Panc1 (cell line): ENCODE data around the gene ZCCHC14. TPM values are rescaled to one million over a fixed set of nuclear protein-coding genes. Genes with fewer than 3 reads are reported as not detected.

Source experiments
- ATAC-seq: fragments of 200-7000 bp; cut with Tn5 transposase; 2 replicates; pipeline ENCODE4 v1.9.1; 2020; ENCODE audit warnings: mild to moderate bottlenecking, moderate library complexity
- BruUV-seq: library from RNA; stranded (reverse); fragments of 400-500 nt; replicated peaks from 2 replicates; lab custom pipeline; 2021; lab: Mats Ljungman, UMichigan
- CTCF ChIA-PET: fragments of 300-600 bp; sonication (Branson Sonifier 250); formaldehyde crosslinking; loops from one replicate; lab custom pipeline; 2022; ENCODE audit warnings: antibody characterized with exemption; lab: Charles Lee
- POLR2A ChIA-PET: fragments of 300-600 bp; sonication (Branson Sonifier 250); formaldehyde crosslinking; loops from one replicate; lab custom pipeline; 2022; ENCODE audit warnings: antibody characterized with exemption; lab: Charles Lee
- DNase-seq: peaks from one replicate; pipeline ENCODE4 v3.0.0-alpha.2; 2010; ENCODE audit warnings: low read depth, low spot score
- H3K27ac ChIP-seq: 2 replicates; pipeline ENCODE4 v1.5.1; 2011; ENCODE audit warnings: mild to moderate bottlenecking, low read length, inconsistent platforms
- H3K27me3 ChIP-seq: fragments of 200-500 bp; sonication (Bioruptor generic); 2 replicates; pipeline ENCODE4 v1.6.0; 2014; ENCODE audit warnings: low read length, inconsistent platforms; ENCODE audit not compliant: control insufficient read depth, insufficient read depth
- H3K36me3 ChIP-seq: fragments of 200-500 bp; sonication (Bioruptor generic); 2 replicates; pipeline ENCODE4 v1.5.1; 2014; ENCODE audit warnings: inconsistent platforms, mild to moderate bottlenecking, low read length, moderate library complexity; ENCODE audit not compliant: control insufficient read depth, insufficient read depth
- H3K4me1 ChIP-seq: 2 replicates; pipeline ENCODE4 v1.5.1; 2011; ENCODE audit warnings: inconsistent platforms, mild to moderate bottlenecking, low read length, moderate library complexity; ENCODE audit not compliant: control insufficient read depth, insufficient read depth
- H3K4me3 ChIP-seq, 2 experiments: 2 replicates each; pipeline ENCODE4 v1.5.1; 2011 to 2012; ENCODE audit warnings: low read depth in 2 of 2, low read length in 2 of 2, mild to moderate bottlenecking in 2 of 2, inconsistent platforms in 1 of 2, moderate library complexity in 1 of 2
- H3K9me3 ChIP-seq: fragments of 200-500 bp; sonication (Bioruptor generic); 2 replicates; pipeline ENCODE4 v1.5.1; 2014; ENCODE audit warnings: low read depth, mild to moderate bottlenecking, inconsistent platforms, low read length, moderate library complexity; ENCODE audit not compliant: control insufficient read depth, insufficient read depth
- POLR2AphosphoS5 ChIP-seq: IDR thresholded peaks from 2 replicates; pipeline ENCODE4 v1.6.1; 2012; ENCODE audit warnings: mild to moderate bottlenecking, low read depth, low read length, moderate library complexity
- SIN3A ChIP-seq: IDR thresholded peaks from 2 replicates; pipeline ENCODE4 v1.6.1; 2012; ENCODE audit warnings: low read depth, mild to moderate bottlenecking, low read length, moderate library complexity, borderline replicate concordance; ENCODE audit not compliant: insufficient read depth
- TCF7L2 ChIP-seq: IDR thresholded peaks from 2 replicates; pipeline ENCODE4 v1.6.1; 2011; ENCODE audit warnings: mild to moderate bottlenecking, low read depth, low read length, inconsistent platforms
- in situ Hi-C: cut with HindIII; loops from 2 replicates; pipeline ENCODE4 v1.10.0; 2016; ENCODE audit warnings: low sequenced_read_pairs, low pct_unique_long_range_greater_than_20kb
- intact Hi-C: fragments of 100-400 bp; cut with micrococcal nuclease; formaldehyde crosslinking; loops from one replicate; pipeline ENCODE4 v1.10.0; 2022; ENCODE audit not compliant: unreplicated experiment
- total RNA-seq: library from RNA; stranded (reverse); gene quantifications from one replicate; pipeline ENCODE4 v1.2.1, GENCODE V29; 2021; ENCODE audit not compliant: unreplicated experiment
- TF ChIP-seq, protein P1 (sequence below), 2 experiments: IDR thresholded peaks; 2 replicates each; pipeline ENCODE4 v1.6.1; 2011 to 2012; ENCODE audit warnings: low read depth in 2 of 2, control low read depth in 1 of 2, low read length in 1 of 2, mild to moderate bottlenecking in 1 of 2, moderate library complexity in 1 of 2; ENCODE audit not compliant: insufficient read depth in 1 of 2
- TF ChIP-seq, protein P2 (sequence below): fragments of 450-650 bp; IDR thresholded peaks from 2 replicates; pipeline ENCODE4 v1.5.1; 2017; ENCODE audit warnings: mild to moderate bottlenecking

Gene ZCCHC14
- total RNA-seq, 1 experiment from 2014 or later, result 35.0 TPM

DNA sequence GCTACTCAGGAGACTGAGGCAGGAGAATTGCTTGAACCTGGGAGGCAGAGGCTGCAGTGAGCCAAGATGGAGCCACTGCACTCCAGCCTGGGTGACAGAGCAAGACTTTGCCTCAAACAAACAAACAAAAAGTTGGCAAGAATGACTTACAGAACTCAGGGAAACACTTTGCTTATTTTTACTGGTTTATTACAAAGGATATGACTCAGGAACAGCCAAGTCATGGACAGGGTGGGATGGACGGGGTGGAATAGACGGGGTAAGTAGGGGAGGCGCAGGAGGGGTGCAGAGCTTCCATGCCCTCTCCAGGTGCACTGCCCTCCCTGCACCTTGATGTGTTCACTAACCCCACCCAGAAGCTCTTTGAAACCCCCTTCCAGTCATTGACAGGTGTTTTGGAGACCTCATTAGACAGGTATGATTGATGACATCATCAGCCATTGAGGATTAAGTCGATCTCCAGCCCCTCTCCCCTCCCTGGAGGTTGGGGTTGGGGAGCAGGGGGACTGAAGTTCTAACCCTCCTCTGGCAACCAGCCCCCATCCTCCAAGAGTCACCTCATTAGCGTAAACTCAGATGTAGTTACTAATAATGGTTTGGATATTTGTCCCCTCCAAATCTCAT lies 41.3 kb upstream of the ZCCHC14 start:
- ATAC-seq (no peak), DNase-seq (no peak)
- intact Hi-C loops, result no loop called here

DNA sequence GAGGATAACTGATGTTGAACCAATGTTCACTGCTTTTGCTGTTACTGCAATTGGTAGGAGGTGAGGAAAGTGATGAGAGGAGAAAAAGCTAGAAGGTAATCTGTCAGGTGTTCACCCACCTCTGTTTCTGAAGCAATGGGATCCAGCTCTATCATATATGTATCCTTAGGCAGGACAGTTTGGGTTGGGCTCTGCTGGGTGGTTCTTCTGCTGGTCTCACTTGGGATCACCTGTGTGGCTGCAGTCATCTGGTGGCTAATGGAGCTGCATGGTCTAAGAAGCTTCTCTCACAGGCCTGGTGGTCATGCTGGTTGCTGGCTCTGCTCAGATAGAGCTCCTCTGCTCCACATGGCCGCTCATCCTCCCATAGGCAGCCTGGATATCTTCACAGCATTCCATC lies 40.2 kb upstream of the ZCCHC14 start:
- DNase-seq (no peak), ATAC-seq (no peak)
- ChIA-PET CTCF (no interaction called here), POLR2A (interaction anchor here (0.6 kb wide), 1 partner anchor 23 kb away, joined by 7 read pairs; no protein-coding TSS in a partner anchor)
- Histone ChIP-seq H3K9me3 (no peaks in the 10 kb centered on the region; the same call in 1 of the 2 replicates), H3K4me3 (no peak overlapping the region), H3K4me1 (no peaks in the 10 kb centered on the region), H3K36me3 (no peaks in the 10 kb centered on the region), H3K27ac (no peak overlapping the region), H3K27me3 (no peaks in the 10 kb centered on the region)
- BruUV-seq, result no TSS peak
- in situ Hi-C loops (no loop called here), intact Hi-C loops (no loop called here)
- TF ChIP-seq, protein P1, sequence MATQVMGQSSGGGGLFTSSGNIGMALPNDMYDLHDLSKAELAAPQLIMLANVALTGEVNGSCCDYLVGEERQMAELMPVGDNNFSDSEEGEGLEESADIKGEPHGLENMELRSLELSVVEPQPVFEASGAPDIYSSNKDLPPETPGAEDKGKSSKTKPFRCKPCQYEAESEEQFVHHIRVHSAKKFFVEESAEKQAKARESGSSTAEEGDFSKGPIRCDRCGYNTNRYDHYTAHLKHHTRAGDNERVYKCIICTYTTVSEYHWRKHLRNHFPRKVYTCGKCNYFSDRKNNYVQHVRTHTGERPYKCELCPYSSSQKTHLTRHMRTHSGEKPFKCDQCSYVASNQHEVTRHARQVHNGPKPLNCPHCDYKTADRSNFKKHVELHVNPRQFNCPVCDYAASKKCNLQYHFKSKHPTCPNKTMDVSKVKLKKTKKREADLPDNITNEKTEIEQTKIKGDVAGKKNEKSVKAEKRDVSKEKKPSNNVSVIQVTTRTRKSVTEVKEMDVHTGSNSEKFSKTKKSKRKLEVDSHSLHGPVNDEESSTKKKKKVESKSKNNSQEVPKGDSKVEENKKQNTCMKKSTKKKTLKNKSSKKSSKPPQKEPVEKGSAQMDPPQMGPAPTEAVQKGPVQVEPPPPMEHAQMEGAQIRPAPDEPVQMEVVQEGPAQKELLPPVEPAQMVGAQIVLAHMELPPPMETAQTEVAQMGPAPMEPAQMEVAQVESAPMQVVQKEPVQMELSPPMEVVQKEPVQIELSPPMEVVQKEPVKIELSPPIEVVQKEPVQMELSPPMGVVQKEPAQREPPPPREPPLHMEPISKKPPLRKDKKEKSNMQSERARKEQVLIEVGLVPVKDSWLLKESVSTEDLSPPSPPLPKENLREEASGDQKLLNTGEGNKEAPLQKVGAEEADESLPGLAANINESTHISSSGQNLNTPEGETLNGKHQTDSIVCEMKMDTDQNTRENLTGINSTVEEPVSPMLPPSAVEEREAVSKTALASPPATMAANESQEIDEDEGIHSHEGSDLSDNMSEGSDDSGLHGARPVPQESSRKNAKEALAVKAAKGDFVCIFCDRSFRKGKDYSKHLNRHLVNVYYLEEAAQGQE (IDR thresholded peaks at IDR 0.05; ENCODE audit: insufficient read depth in 1 of 2, low read depth in 2 of 2, low read length in 1 of 2), result no peak
- TF ChIP-seq POLR2AphosphoS5 (no peak), TCF7L2 (no peak), SIN3A (no peak)
- TF ChIP-seq, protein P2, sequence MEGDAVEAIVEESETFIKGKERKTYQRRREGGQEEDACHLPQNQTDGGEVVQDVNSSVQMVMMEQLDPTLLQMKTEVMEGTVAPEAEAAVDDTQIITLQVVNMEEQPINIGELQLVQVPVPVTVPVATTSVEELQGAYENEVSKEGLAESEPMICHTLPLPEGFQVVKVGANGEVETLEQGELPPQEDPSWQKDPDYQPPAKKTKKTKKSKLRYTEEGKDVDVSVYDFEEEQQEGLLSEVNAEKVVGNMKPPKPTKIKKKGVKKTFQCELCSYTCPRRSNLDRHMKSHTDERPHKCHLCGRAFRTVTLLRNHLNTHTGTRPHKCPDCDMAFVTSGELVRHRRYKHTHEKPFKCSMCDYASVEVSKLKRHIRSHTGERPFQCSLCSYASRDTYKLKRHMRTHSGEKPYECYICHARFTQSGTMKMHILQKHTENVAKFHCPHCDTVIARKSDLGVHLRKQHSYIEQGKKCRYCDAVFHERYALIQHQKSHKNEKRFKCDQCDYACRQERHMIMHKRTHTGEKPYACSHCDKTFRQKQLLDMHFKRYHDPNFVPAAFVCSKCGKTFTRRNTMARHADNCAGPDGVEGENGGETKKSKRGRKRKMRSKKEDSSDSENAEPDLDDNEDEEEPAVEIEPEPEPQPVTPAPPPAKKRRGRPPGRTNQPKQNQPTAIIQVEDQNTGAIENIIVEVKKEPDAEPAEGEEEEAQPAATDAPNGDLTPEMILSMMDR, result no peak

More for the DNA sequence above, 41.3 kb upstream of the ZCCHC14 start:
- ChIA-PET POLR2A (no interaction called here), CTCF (no interaction called here)
- Histone ChIP-seq H3K27me3 (no peaks in the 10 kb centered on the region), H3K4me1 (no peaks in the 10 kb centered on the region), H3K4me3 (no peak overlapping the region), H3K27ac (no peak overlapping the region), H3K36me3 (no peaks in the 10 kb centered on the region), H3K9me3 (no peaks in the 10 kb centered on the region; the same call in 1 of the 2 replicates)
- TF ChIP-seq SIN3A (no peak), TCF7L2 (no peak), POLR2AphosphoS5 (no peak)
- TF ChIP-seq, protein P1 (IDR thresholded peaks at IDR 0.05; ENCODE audit: insufficient read depth in 1 of 2, low read depth in 2 of 2, low read length in 1 of 2), result no peak
- TF ChIP-seq, protein P2, result no peak
- in situ Hi-C loops, result no loop called here
- BruUV-seq, result no TSS peak
